ENCODE data around the gene PSD4.

The PSD4 gene

GRCh38 chr2:113169586-113169985 lies 4.2 kb upstream of the PSD4 start:
- no peak for DNase-seq

- DNase-seq = no peak
Measured at GRCh38 chr2:113171334-113172075, 2.3 kb upstream of the PSD4 start.

DNA sequence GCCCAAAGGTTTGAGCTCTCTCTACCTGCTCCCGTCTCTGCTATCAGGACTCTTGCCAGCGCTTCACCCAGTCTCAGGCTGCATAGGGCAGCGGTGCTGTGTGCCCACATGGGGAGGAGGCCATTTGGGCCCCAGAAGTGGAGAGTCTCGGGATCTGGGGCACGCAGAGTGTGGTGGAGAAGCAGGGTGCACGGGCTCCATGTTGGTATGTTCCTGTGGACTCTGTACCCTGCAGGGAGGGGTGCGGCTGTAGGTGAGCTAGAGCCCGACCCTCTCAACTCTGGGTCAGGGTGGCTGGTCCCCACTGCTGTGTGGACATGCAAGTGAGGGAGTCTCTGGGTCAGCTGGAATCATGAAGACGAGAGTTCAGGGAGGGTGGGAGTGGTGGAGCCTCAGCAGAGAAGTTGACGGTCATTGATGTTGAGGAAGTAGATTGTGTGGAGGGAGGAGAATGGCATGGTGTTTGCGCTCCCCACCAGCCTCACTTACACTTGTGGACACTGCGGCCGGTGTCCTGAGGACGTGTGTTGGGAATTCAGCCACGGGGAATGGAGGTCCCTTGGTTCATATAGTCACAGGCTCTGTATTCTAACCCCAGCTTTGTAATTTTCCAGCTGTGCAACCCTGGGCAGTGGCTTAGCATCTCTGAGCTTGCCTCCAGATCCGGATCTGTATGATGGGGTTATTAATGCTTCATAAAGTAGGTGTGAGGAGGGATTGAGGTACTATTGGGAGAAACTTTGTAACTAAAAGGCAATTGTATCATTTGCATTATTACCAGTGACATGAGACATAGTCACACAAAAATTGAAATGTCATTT lies 840 bp upstream of the PSD4 start:
- DNase-seq = no peak

DNA sequence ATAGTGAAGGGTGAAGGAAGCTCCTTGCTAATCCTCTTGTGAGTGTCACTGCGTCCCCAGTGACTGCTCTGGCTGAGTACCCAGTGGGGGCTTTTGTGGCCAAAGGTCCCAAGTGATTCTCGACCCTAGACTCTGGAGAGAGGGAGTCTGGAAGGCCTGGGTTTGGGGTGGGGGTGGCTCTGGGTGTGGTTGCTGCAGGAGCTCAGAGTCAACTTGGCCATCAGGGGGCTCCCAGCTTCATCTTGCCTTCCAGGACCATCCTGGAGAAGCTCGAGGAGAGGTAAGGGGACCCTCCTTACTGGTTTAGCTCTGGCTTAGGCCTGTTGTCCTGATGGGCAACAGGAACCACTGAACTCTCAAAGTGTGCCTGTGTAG lies 592 bp downstream of the PSD4 start:
- no peak for DNase-seq

GRCh38 chr2:113175042-113175628 lies 1.4 kb downstream of the PSD4 start:
- DNase-seq = no peak

GRCh38 chr2:113175736-113176695 lies 2.2 kb downstream of the PSD4 start:
- DNase-seq = no peak

GRCh38 chr2:113176696-113177355 lies 3.1 kb downstream of the PSD4 start:
- no peak for DNase-seq

GRCh38 chr2:113178069-113178746 lies 4.4 kb downstream of the PSD4 start:
- DNase-seq = no peak

DNA sequence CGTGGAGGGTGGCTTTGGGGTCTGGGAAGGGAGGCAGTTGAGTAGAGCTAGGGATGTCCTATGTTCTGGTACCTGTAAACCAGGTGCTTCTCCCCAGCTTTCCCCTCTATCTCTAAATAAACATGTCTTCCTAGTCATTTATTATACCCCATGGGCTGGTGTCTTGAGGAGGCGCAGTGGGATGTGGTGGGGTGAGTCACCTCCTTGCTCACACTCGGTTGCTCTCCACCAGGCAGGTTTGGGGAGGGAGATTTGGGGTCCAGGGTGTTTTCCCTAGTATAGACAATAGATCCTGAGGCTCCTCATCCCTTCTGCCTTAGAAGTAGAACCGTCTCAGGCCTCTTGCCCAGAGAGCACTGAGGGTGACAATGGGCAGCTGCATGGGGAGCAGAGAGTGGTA lies 5.1 kb downstream of the PSD4 start:
- DNase-seq = no peak

DNA sequence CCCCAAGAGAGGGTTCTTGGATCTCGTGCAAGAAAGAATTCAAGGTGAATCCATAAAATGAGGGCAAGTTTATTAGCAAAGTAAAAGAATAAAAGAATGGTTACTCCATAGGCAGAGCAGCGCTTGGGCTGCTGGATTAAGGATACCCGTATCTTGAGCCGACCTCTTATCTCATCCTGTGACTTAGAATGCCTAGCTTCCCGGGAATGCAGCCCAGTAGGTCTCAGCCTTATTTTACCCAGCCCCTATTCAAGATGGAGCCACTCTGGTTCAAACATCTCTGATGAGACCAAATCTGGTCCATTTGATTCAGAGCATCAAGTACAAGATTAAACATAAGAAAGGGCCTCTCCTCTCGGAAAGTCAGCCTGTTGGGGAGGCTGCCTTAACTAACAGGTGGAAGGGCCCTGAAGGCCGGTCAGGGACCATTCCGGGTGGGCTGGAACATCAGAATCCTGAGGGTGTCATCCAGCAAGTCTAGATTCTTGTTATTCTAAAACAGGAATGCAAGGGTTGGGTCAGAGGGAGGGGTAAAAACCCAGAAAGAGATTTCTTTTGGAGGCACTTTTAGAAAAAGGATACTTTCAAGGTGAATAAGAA lies 5.8 kb downstream of the PSD4 start:
- no peak for DNase-seq

- DNase-seq = no peak
Measured at GRCh38 chr2:113180131-113180946, 6.6 kb downstream of the PSD4 start.

DNA sequence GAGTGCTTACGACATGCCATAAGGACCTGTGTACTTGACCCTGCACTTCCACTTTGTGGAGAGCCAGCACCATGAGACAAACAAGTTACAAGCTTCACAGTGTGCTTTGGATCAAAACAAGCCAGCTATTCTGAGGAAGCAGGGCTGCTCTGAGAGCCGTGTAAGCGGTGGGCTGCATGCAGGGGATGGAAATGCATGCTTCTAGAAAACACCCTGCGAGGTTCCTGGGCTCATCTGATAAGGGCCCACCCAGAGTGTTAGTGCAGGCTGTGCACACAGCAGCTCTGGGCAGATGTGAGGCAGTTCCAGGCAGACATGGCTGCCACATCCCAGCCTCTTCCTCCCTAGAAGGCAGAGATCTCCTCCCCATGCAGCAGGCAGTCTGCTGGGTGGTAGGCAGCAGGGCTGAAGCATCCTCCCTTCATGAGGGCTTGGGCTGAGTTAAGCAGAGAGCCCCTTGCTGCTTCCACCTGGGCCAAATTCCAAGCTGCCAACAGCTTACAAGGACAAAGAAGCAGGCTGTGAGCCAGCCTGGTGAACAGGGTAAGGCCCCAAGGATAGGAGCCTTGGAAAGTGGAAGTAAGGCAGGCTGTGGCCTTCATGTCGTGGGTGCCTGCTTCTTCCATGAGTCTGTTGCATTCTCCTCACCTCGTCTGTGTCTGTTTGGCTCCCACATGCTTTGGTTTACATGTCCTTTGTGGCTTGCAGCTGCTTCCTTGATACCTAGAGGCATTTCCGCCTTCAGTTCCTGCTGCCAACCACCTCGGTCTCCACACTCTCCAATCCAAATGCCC lies 7.7 kb downstream of the PSD4 start:
- no peak for DNase-seq

- no peak for DNase-seq
Measured at GRCh38 chr2:113182471-113183260, 8.9 kb downstream of the PSD4 start.

GRCh38 chr2:113183264-113183663 lies 9.5 kb downstream of the PSD4 start:
- DNase-seq = no peak

- no peak for DNase-seq
Measured at GRCh38 chr2:113183703-113184102, 9.9 kb downstream of the PSD4 start.

GRCh38 chr2:113184531-113185230 lies 10.9 kb downstream of the PSD4 start:
- no peak for DNase-seq

DNA sequence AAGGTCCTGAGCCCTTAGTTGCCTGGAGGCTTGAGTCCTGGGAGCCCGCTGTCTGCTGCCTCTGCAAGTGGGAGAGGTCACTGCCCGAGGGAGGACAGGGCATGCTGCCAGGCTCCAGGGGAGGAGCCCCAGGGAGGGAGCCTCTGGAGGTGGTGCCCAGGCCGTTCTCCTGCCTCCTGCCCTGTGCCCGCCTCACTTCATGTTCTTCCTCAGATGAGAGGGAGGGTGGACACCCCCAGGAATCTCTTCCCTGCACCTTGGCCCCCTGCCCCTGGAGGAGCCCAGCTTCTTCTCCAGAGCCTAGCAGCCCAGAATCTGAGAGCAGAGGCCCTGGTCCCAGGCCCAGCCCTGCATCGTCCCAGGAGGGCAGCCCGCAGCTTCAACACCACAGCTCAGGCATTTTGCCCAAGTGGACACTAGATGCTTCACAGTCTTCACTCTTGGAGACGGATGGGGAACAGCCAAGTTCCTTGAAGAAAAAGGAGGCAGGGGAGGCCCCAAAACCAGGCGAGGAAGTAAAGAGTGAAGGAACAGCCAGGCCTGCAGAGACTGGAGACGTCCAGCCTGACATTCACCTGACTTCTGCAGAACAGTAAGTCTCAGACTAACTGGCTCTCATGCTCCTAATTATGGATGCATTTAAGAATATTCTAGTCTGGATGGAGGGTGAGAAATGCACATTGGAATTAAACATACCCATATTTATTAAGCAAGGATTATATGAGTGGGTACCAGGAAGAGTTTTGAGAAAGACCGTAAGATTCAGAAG lies 12.1 kb downstream of the PSD4 start:
- no peak for DNase-seq

Data from SW 1271 (cell line).